A549 (cell line): Measurements from ENCODE around the gene AUTS2. TPM values are rescaled to one million over a fixed set of nuclear protein-coding genes. Genes with fewer than 3 reads are reported as not detected.

Experiments
- ATAC-seq, 2 experiments: fragments of 200-7000 bp in 1 of 2; fragments of >200 bp in 1 of 2; cut with Nextera tagmentation in 1 of 2; cut with Tn5 transposase in 1 of 2; 3 replicates each; pipeline versions ENCODE4 v1.8.0 to v1.9.1; 2018 to 2020; ENCODE audit warnings: mild to moderate bottlenecking in 1 of 2, moderate library complexity in 1 of 2
- CTCF ChIA-PET: fragments of 300-600 bp; sonication (Branson Sonifier 250); formaldehyde crosslinking; extraction: SDS; loops from one replicate; lab custom pipeline; 2021; ENCODE audit warnings: antibody characterized with exemption, inconsistent platforms; lab: Yijun Ruan, JAX
- POLR2A ChIA-PET: fragments of 350-600 bp; formaldehyde crosslinking; extraction: SDS; loops from one replicate; lab custom pipeline; 2021; ENCODE audit warnings: antibody characterized with exemption, inconsistent platforms; lab: Yijun Ruan, JAX
- DNase-seq, 2 experiments: peaks; one replicate each; pipeline versions ENCODE4 v3.0.0 to v3.0.0-alpha.2; 2011 to 2016; ENCODE audit warnings: low read depth in 1 of 2, low spot score in 1 of 2
- FAIRE-seq: peaks from 2 replicates; lab custom pipeline; 2011; peaks lifted over from hg19 to GRCh38; lab: Jason Lieb, UNC
- H3K27ac ChIP-seq, 2 experiments: fragments of >200 bp; sonication (Bioruptor Twin); formaldehyde crosslinking; 3 replicates each; pipeline ENCODE4 v1.5.1; 2016 to 2017
- H3K4me1 ChIP-seq: fragments of >200 bp; sonication (Bioruptor Twin); formaldehyde crosslinking; 3 replicates; pipeline ENCODE4 v1.6.1; 2016
- H3K4me2 ChIP-seq: fragments of >200 bp; sonication (Bioruptor Twin); formaldehyde crosslinking; 3 replicates; pipeline ENCODE4 v1.6.1; 2016
- H3K4me3 ChIP-seq: fragments of >200 bp; sonication (Bioruptor Twin); formaldehyde crosslinking; 3 replicates; pipeline ENCODE4 v1.5.1; 2016
- H3K9me3 ChIP-seq: fragments of >200 bp; sonication (Bioruptor Twin); formaldehyde crosslinking; 3 replicates; pipeline ENCODE4 v1.6.1; 2016
- CHD2 ChIP-seq: fragments of 150-350 bp; IDR thresholded peaks from 2 replicates; pipeline ENCODE4 v1.6.1; 2014; ENCODE audit warnings: low read length; ENCODE audit not compliant: partially characterized antibody
- CHD4 ChIP-seq: fragments of 200-600 bp; sonication (generic); IDR thresholded peaks from 2 replicates; pipeline ENCODE4 v1.6.1; 2016; ENCODE audit warnings: antibody characterized with exemption, mild to moderate bottlenecking, borderline replicate concordance
- EHF ChIP-seq: fragments of 250-450 bp; sonication (Bioruptor Pico); IDR thresholded peaks from 2 replicates; pipeline ENCODE4 v1.5.0; 2020; ENCODE audit warnings: mild to moderate bottlenecking
- EP300 ChIP-seq, 2 experiments: fragments of >200 bp; sonication (Bioruptor Twin); formaldehyde crosslinking; IDR thresholded peaks; 2 replicates in 1 of 2; 3 replicates in 1 of 2; pipeline ENCODE4 v1.6.1; 2016 to 2017
- HEYL ChIP-seq: fragments of 250-450 bp; sonication (Bioruptor Pico); IDR thresholded peaks from 2 replicates; pipeline ENCODE4 v1.8.0; 2021; ENCODE audit warnings: mild to moderate bottlenecking, moderate library complexity
- HOXB13 ChIP-seq: fragments of 250-450 bp; sonication (Bioruptor Pico); IDR thresholded peaks from 2 replicates; pipeline ENCODE4 v1.5.0; 2020; ENCODE audit warnings: low read depth, mild to moderate bottlenecking, moderate library complexity
- JUN ChIP-seq, 2 experiments: fragments of >200 bp; sonication (Bioruptor Twin); formaldehyde crosslinking; IDR thresholded peaks; 2 replicates in 1 of 2; 3 replicates in 1 of 2; pipeline ENCODE4 v1.6.1; 2016 to 2017
- KDM1A ChIP-seq: fragments of 200-600 bp; sonication (generic); IDR thresholded peaks from 2 replicates; pipeline ENCODE4 v1.6.1; 2016; ENCODE audit warnings: low read depth, mild to moderate bottlenecking
- KDM5A ChIP-seq: fragments of 200-600 bp; sonication (generic); IDR thresholded peaks from 2 replicates; pipeline ENCODE4 v1.6.1; 2016; ENCODE audit warnings: antibody characterized with exemption, mild to moderate bottlenecking
- MAFK ChIP-seq: fragments of 450-650 bp; IDR thresholded peaks from 2 replicates; pipeline ENCODE4 v1.6.1; 2014; ENCODE audit not compliant: partially characterized antibody
- NFE2L2 ChIP-seq: fragments of 150-350 bp; conservative IDR thresholded peaks from 2 replicates; pipeline ENCODE4 v1.6.1; 2014; ENCODE audit warnings: low read length
- NR3C1 ChIP-seq: fragments of >200 bp; sonication (Bioruptor Twin); formaldehyde crosslinking; IDR thresholded peaks from 3 replicates; pipeline ENCODE4 v1.6.1; 2017
- POLR2A ChIP-seq: IDR thresholded peaks from 2 replicates; pipeline ENCODE4 v1.6.1; 2012; ENCODE audit warnings: mild to moderate bottlenecking, low read length
- POLR2AphosphoS2 ChIP-seq: conservative IDR thresholded peaks from 2 replicates; pipeline ENCODE4 v1.6.1; 2012; ENCODE audit warnings: low read length, improper control_type of control experiment, inconsistent platforms
- RCOR1 ChIP-seq: fragments of 150-350 bp; IDR thresholded peaks from 2 replicates; pipeline ENCODE4 v1.6.1; 2014; ENCODE audit warnings: antibody characterized with exemption, low read length, low read depth
- RFX5 ChIP-seq: fragments of 450-650 bp; IDR thresholded peaks from 2 replicates; pipeline ENCODE4 v1.7.1; 2014; ENCODE audit warnings: antibody characterized with exemption, mild to moderate bottlenecking, moderate library complexity
- RNF2 ChIP-seq: fragments of 200-600 bp; sonication (generic); IDR thresholded peaks from 2 replicates; pipeline ENCODE4 v1.6.1; 2016; ENCODE audit warnings: low read depth, mild to moderate bottlenecking, antibody characterized with exemption, moderate library complexity, borderline replicate concordance
- SMC3 ChIP-seq: fragments of >200 bp; sonication (Bioruptor Twin); formaldehyde crosslinking; IDR thresholded peaks from 3 replicates; pipeline ENCODE4 v1.6.1; 2018; ENCODE audit warnings: inconsistent platforms
- SREBF2 ChIP-seq: fragments of 450-650 bp; IDR thresholded peaks from 2 replicates; pipeline ENCODE4 v1.6.1; 2014; ENCODE audit warnings: mild to moderate bottlenecking, moderate library complexity
- ZFP36 ChIP-seq: fragments of 450-650 bp; IDR thresholded peaks from 2 replicates; pipeline ENCODE4 v1.6.1; 2014; ENCODE audit warnings: borderline replicate concordance; ENCODE audit not compliant: partially characterized antibody
- ZNF302 ChIP-seq: fragments of 250-450 bp; sonication (Bioruptor Pico); IDR thresholded peaks from 2 replicates; pipeline ENCODE4 v1.9.0; 2021; ENCODE audit warnings: inconsistent platforms, mild to moderate bottlenecking, moderate library complexity
- WGBS: methylation state at CpG from one replicate; pipeline ENCODE4 v1.1.6; 2017; ENCODE audit errors: missing lambda C conversion rate; 5-methylcytosine and 5-hydroxymethylcytosine counted together
- polyA plus RNA-seq, 4 experiments: library from polyadenylated mRNA; depleted of rRNA in 3 of 4; stranded (reverse); fragments of >200 nt; fragmentation: RNase III in 1 of 4; extraction: RNeasy Plus Mini Kit Qiagen cat#74134 plus additional on column Dnase treatment in 1 of 4; gene quantifications; 2 replicates in 3 of 4; 3 replicates in 1 of 4; pipeline ENCODE4 v1.2.3, GENCODE V29; 2011 to 2017
- TF ChIP-seq, protein P1 (sequence below): IDR thresholded peaks from 2 replicates; pipeline ENCODE4 v1.6.1; 2012; ENCODE audit warnings: low read depth, borderline replicate concordance
- TF ChIP-seq, protein P2 (sequence below): fragments of >200 bp; sonication (Bioruptor Twin); formaldehyde crosslinking; IDR thresholded peaks from 2 replicates; pipeline ENCODE4 v1.6.1; 2016
- TF ChIP-seq, protein P3 (sequence below): fragments of 250-450 bp; sonication (Bioruptor Pico); IDR thresholded peaks from 2 replicates; pipeline ENCODE4 v1.5.0; 2020; ENCODE audit warnings: low read depth, mild to moderate bottlenecking, moderate library complexity
- TF ChIP-seq, protein P4 (sequence below): fragments of >200 bp; sonication (Bioruptor Twin); formaldehyde crosslinking; IDR thresholded peaks from 3 replicates; pipeline ENCODE4 v1.5.1; 2016
- TF ChIP-seq, protein P5 (sequence below): IDR thresholded peaks from 2 replicates; pipeline ENCODE4 v1.6.1; 2012

AUTS2 gene
- polyA plus RNA-seq, 2 of the 4 experiments (the other 2 are of a cell fraction) = 1.6 to 3.6 TPM

DNA sequence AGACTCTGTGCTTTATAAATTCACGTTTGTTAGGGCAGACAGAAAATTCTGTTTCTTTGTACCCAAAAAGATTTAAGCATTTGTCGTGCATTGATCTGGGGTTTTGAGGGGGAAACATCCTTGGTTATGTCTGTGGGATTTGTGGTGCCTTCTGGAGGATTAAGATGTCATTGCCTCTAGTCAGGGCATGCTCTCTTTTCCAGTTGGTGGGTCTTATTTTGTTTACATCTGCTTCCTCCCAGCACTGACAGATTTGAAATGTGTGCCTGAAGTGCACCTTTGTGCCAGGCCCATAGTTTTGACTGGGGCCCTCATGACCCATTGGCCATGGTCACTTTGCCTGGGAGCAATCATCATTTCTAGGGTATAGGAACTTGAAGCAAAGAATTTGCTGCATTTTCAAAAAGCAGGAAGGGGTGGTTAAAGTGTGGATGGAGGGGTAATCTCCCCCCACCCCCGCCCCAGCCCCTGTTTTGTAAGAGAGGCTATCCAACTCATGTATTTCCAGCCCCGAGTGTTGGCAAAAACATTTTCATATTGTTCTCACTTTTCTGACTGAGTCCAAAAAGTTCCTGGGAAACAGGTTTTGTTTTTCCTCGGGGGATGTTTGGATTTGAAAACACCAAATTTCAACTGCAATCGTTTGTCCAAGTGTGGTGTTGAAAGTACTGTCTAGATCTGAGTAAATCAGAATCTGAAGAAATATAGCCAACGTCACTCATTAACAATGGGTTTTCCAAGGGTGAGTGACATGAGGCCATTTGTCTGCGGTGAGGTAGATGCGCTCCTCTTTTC, 1145.5 kb downstream of the AUTS2 start:
- Histone ChIP-seq H3K4me1 (no peaks in the 10 kb centered on the region), H3K27ac (no peak overlapping the region), H3K4me2 (no peak overlapping the region), H3K9me3 (no peaks in the 10 kb centered on the region), H3K4me3 (no peak overlapping the region)
- TF ChIP-seq RNF2 = no peak
- TF ChIP-seq, protein P1, sequence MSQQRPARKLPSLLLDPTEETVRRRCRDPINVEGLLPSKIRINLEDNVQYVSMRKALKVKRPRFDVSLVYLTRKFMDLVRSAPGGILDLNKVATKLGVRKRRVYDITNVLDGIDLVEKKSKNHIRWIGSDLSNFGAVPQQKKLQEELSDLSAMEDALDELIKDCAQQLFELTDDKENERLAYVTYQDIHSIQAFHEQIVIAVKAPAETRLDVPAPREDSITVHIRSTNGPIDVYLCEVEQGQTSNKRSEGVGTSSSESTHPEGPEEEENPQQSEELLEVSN = no peak
- no peak for TF ChIP-seq HEYL (CRISPR knock-in tag)
- TF ChIP-seq, protein P2, sequence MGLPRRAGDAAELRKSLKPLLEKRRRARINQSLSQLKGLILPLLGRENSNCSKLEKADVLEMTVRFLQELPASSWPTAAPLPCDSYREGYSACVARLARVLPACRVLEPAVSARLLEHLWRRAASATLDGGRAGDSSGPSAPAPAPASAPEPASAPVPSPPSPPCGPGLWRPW = no peak
- TF ChIP-seq MAFK = no peak
- TF ChIP-seq, protein P3, sequence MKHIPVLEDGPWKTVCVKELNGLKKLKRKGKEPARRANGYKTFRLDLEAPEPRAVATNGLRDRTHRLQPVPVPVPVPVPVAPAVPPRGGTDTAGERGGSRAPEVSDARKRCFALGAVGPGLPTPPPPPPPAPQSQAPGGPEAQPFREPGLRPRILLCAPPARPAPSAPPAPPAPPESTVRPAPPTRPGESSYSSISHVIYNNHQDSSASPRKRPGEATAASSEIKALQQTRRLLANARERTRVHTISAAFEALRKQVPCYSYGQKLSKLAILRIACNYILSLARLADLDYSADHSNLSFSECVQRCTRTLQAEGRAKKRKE (CRISPR knock-in tag) = no peak
- no peak for TF ChIP-seq KDM5A
- no peak for TF ChIP-seq ZNF302 (CRISPR knock-in tag)
- TF ChIP-seq NR3C1 = no peak
- TF ChIP-seq, protein P4, sequence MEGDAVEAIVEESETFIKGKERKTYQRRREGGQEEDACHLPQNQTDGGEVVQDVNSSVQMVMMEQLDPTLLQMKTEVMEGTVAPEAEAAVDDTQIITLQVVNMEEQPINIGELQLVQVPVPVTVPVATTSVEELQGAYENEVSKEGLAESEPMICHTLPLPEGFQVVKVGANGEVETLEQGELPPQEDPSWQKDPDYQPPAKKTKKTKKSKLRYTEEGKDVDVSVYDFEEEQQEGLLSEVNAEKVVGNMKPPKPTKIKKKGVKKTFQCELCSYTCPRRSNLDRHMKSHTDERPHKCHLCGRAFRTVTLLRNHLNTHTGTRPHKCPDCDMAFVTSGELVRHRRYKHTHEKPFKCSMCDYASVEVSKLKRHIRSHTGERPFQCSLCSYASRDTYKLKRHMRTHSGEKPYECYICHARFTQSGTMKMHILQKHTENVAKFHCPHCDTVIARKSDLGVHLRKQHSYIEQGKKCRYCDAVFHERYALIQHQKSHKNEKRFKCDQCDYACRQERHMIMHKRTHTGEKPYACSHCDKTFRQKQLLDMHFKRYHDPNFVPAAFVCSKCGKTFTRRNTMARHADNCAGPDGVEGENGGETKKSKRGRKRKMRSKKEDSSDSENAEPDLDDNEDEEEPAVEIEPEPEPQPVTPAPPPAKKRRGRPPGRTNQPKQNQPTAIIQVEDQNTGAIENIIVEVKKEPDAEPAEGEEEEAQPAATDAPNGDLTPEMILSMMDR = no peak
- no peak for TF ChIP-seq EHF
- TF ChIP-seq HOXB13 (CRISPR knock-in tag) = no peak
- no peak for TF ChIP-seq POLR2AphosphoS2
- TF ChIP-seq EP300 (IDR thresholded peaks at IDR 0.05) = no peak
- no peak for TF ChIP-seq RCOR1
- ChIA-PET POLR2A (interaction anchor here (0.5 kb wide), 1 partner anchor 12 kb away, joined by 4 read pairs; no protein-coding TSS in a partner anchor), CTCF (no interaction called here)
- no peak for ATAC-seq
- 42% methylated on average over 9 of the region's 9 CpGs for WGBS
- DNase-seq = no peak
- no peak for FAIRE-seq

DNA sequence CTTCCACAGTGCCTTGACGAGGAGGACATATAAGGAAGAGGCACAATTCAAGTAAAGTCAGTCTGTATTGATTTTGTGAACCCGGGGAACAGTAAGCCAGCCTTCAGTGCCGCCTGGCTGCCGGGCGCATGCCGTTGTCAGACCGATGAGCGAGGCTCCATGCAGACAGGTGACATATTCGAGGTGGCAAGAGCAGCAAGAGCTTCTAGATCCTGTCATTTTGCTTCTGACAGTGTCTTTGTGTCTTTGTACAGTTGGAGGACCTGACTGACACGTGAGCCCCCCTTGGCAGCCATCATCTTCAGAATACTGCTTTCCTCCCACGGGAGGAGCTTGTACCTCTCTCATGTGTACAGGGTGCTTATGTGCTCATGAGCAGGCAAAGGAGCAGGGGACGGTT, 1146.2 kb downstream of the AUTS2 start:
- DNase-seq (no peak), FAIRE-seq (no peak), ATAC-seq (no peak)
- Histone ChIP-seq H3K4me1 (no peaks in the 10 kb centered on the region), H3K9me3 (no peaks in the 10 kb centered on the region), H3K4me2 (no peak overlapping the region), H3K27ac (no peak overlapping the region), H3K4me3 (no peak overlapping the region)
- POLR2A ChIA-PET = interaction anchor here (0.5 kb wide), 1 partner anchor 11 kb away, joined by 4 read pairs; no protein-coding TSS in a partner anchor
- WGBS = 43% methylated on average over 12 of the region's 12 CpGs
- CTCF ChIA-PET = interaction anchor here (0.6 kb wide), 1 partner anchor 46 kb away, joined by 3 read pairs; no protein-coding TSS in a partner anchor
- TF ChIP-seq EHF (no peak), SREBF2 (no peak), RFX5 (no peak), POLR2A (no peak), CHD4 (no peak), SMC3 (no peak), JUN (IDR thresholded peaks at IDR 0.05) (no peak), HOXB13 (CRISPR knock-in tag) (no peak), NR3C1 (no peak), KDM1A (no peak), NFE2L2 (no peak), CHD2 (no peak), RNF2 (no peak), ZFP36 (no peak)
- TF ChIP-seq, protein P5, sequence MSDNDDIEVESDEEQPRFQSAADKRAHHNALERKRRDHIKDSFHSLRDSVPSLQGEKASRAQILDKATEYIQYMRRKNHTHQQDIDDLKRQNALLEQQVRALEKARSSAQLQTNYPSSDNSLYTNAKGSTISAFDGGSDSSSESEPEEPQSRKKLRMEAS = no peak
- TF ChIP-seq, protein P4 = no peak
